ENCODE results near the gene CSTF1.

Gene CSTF1

GRCh38 chr20:56428881-56429280 lies 36.4 kb downstream of the CSTF1 start:
- in situ Hi-C loops (cut with HindIII; ENCODE audit: low pct_unique_long_range_greater_than_20kb, low sequenced_read_pairs) = no loop called here
- DNase-seq (ENCODE audit: low read depth in 1 of 2, low spot score in 1 of 2) = no peak
- no peak for TF ChIP-seq JUND (IDR thresholded peaks at IDR 0.05; ENCODE audit: low read depth)

DNA sequence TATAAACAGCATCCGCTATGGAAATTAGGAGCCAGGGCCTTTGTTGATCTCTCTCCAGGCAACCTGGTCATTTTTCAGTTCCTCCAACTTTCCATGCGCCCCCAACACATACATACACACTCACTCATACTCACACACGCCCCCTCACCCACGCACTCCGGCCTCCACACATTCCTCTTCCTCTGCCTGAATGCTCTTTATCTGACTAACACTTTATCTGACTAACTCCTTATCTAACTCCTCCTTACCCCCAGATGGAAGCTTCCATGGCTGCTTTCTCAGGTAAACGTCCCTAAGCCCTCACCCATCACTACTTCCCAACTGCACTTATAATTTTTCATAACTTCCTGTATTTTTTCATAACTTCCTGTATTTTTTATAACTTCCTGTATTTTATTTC lies 37.1 kb downstream of the CSTF1 start:
- no peak for TF ChIP-seq JUND (IDR thresholded peaks at IDR 0.05; ENCODE audit: low read depth)
- no peak for DNase-seq (ENCODE audit: low read depth in 1 of 2, low spot score in 1 of 2)
- in situ Hi-C loops (cut with HindIII; ENCODE audit: low pct_unique_long_range_greater_than_20kb, low sequenced_read_pairs) = no loop called here

DNA sequence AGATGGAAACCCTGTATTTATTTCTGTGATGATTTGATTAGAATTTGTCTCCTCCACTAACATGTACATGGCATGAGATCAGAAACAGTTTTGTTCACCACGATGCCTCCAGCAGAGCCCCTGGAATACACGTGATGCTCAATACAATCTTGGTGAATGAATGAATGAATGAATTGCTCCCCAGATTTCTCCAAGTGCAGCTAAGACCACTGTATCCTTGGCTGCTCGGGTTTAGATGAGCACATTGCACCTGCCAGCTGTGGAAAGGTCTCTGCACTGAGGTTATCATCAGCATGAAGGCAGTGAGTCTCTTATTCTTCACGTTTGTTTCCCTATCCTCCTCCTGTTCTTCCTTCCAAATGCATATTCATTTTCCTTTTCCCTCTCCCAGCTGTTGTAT lies 37.5 kb downstream of the CSTF1 start:
- TF ChIP-seq JUND (IDR thresholded peaks at IDR 0.05; ENCODE audit: low read depth) = no peak
- in situ Hi-C loops (cut with HindIII; ENCODE audit: low pct_unique_long_range_greater_than_20kb, low sequenced_read_pairs) = no loop called here
- DNase-seq (ENCODE audit: low read depth in 1 of 2, low spot score in 1 of 2) = no peak

- in situ Hi-C loops (cut with HindIII; ENCODE audit: low pct_unique_long_range_greater_than_20kb, low sequenced_read_pairs) = no loop called here
- TF ChIP-seq JUND (IDR thresholded peaks at IDR 0.05; ENCODE audit: low read depth) = no peak
- DNase-seq (ENCODE audit: low read depth in 1 of 2, low spot score in 1 of 2) = no peak
Measured at GRCh38 chr20:56430461-56430860, 38.0 kb downstream of the CSTF1 start.

GRCh38 chr20:56430957-56431356 lies 38.5 kb downstream of the CSTF1 start:
- no peak for TF ChIP-seq JUND (IDR thresholded peaks at IDR 0.05; ENCODE audit: low read depth)
- DNase-seq (ENCODE audit: low read depth in 1 of 2, low spot score in 1 of 2) = no peak
- in situ Hi-C loops (cut with HindIII; ENCODE audit: low pct_unique_long_range_greater_than_20kb, low sequenced_read_pairs) = no loop called here

- no peak for DNase-seq (ENCODE audit: low read depth in 1 of 2, low spot score in 1 of 2)
- TF ChIP-seq JUND (IDR thresholded peaks at IDR 0.05; ENCODE audit: low read depth) = no peak
- in situ Hi-C loops (cut with HindIII; ENCODE audit: low pct_unique_long_range_greater_than_20kb, low sequenced_read_pairs) = no loop called here
Measured at GRCh38 chr20:56431471-56431870, 39.0 kb downstream of the CSTF1 start.

DNA sequence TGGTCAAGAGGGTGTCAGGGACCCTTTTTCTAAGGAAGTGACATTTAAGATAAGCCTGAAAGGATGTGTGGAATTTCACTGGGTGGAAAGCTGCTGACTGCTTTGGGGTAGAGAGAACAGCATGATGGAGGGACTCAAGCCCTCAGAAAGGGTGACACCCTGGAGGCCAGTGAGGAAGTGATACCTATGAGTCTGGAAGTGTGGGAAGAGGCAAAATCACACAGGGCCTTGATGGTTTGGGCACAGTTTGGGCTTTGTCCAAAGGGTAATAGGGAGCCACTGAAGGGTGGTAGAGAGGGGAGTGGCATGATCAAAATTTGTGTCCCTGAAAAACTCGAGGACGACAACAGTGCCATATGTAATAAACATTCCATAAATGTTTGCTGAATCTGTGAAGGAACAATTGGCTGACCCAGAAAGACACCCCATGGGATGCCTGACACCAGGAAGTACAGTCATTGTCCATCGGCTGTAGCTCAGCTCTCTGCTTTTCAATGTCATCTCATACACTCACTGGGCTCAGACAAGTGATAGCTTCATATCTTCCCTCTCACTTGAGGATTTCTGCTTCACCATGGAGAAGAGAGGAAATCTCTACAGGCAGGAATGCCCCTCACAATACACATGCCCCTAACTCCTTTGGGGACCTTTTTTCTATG lies 40.9 kb downstream of the CSTF1 start:
- TF ChIP-seq JUND (IDR thresholded peaks at IDR 0.05; ENCODE audit: low read depth) = no peak
- no peak for DNase-seq (ENCODE audit: low read depth in 1 of 2, low spot score in 1 of 2)
- in situ Hi-C loops (cut with HindIII; ENCODE audit: low pct_unique_long_range_greater_than_20kb, low sequenced_read_pairs) = no loop called here

GRCh38 chr20:56433880-56434255 lies 41.4 kb downstream of the CSTF1 start:
- in situ Hi-C loops (cut with HindIII; ENCODE audit: low pct_unique_long_range_greater_than_20kb, low sequenced_read_pairs) = no loop called here
- TF ChIP-seq JUND (IDR thresholded peaks at IDR 0.05; ENCODE audit: low read depth) = no peak
- DNase-seq (ENCODE audit: low read depth in 1 of 2, low spot score in 1 of 2) = no peak

DNA sequence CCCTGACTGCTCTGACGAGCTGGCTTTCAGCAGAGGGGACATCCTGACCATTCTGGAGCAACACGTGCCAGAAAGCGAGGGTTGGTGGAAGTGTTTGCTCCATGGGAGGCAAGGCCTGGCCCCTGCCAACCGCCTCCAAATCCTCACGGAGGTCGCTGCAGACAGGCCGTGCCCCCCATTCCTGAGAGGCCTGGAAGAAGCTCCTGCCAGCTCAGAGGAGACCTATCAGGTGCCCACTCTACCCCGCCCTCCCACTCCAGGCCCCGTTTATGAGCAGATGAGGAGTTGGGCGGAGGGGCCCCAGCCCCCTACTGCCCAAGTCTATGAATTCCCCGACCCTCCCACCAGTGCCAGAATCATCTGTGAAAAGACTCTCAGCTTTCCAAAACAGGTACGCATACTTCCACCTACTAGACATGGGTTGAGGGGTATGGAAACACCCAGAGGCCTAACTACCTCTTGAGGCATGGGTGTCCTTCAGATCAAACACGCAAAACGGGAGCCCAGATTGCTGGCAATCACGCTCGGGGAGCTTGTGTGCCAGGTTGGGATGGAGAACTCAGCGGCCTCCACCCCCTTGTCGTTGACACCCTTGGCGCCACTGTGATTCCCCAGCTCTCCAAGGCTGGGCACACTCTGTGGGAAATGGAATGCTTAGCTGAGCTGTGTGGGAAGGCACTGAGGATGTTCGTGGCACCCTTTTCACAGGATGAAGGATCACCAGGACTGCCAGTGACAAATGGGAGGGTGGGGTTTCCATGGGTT lies 44.9 kb downstream of the CSTF1 start:
- DNase-seq (ENCODE audit: low read depth in 1 of 2, low spot score in 1 of 2) = no peak
- in situ Hi-C loops (cut with HindIII; ENCODE audit: low pct_unique_long_range_greater_than_20kb, low sequenced_read_pairs) = no loop called here
- no peak for TF ChIP-seq JUND (IDR thresholded peaks at IDR 0.05; ENCODE audit: low read depth)

DNA sequence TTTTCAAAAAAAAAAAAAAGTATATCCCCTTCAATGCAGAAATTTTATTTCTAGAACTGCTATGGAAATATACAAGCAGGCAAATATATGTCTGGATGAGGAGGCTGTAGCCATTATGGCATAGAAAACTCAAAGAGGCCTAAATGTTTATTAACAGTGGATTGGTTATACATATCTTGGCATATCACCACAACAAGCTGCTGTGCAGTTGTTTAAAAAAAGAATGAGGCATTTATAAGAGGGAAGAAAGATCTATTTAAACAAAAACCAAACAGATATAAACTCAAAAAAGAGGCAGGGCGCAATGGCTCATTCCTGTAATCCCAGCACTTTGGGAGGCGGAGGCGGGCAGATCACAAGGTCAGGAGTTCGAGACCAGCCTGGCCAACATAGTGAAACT lies 45.8 kb downstream of the CSTF1 start:
- no peak for TF ChIP-seq JUND (IDR thresholded peaks at IDR 0.05; ENCODE audit: low read depth)
- no peak for DNase-seq (ENCODE audit: low read depth in 1 of 2, low spot score in 1 of 2)
- in situ Hi-C loops (cut with HindIII; ENCODE audit: low pct_unique_long_range_greater_than_20kb, low sequenced_read_pairs) = no loop called here

- in situ Hi-C loops (cut with HindIII; ENCODE audit: low pct_unique_long_range_greater_than_20kb, low sequenced_read_pairs) = no loop called here
- DNase-seq (ENCODE audit: low read depth in 1 of 2, low spot score in 1 of 2) = no peak
Measured at GRCh38 chr20:56439771-56440291, 47.4 kb downstream of the CSTF1 start.

GRCh38 chr20:56440346-56441007 lies 48.0 kb downstream of the CSTF1 start:
- in situ Hi-C loops (cut with HindIII; ENCODE audit: low pct_unique_long_range_greater_than_20kb, low sequenced_read_pairs) = no loop called here
- TF ChIP-seq JUND (IDR thresholded peaks at IDR 0.05; ENCODE audit: low read depth) = no peak
- DNase-seq (ENCODE audit: low read depth in 1 of 2, low spot score in 1 of 2) = no peak

More at GRCh38 chr20:56439771-56440291, 47.4 kb downstream of the CSTF1 start:
- no peak for TF ChIP-seq JUND (IDR thresholded peaks at IDR 0.05; ENCODE audit: low read depth)
